GM19463 (cell line): ENCODE data around the gene SULT4A1.

Experiments
- ATAC-seq: cut with Tn5 transposase; IDR thresholded peaks from one replicate; pipeline ENCODE4 v1.9.1; 2021; ENCODE audit warnings: mild to moderate bottlenecking, moderate library complexity; ENCODE audit not compliant: unreplicated experiment

The SULT4A1 gene

GRCh38 chr22:43862882-43863202 is 529 bp upstream of the SULT4A1 start:
- ATAC-seq = no peak

GRCh38 chr22:43861529-43861928 is 784 bp downstream of the SULT4A1 start:
- ATAC-seq = no peak

- no peak for ATAC-seq
Measured at GRCh38 chr22:43860831-43861230, 1.5 kb downstream of the SULT4A1 start.

GRCh38 chr22:43860126-43860525 is 2.2 kb downstream of the SULT4A1 start:
- no peak for ATAC-seq

- no peak for ATAC-seq
Measured at GRCh38 chr22:43859621-43860020, 2.7 kb downstream of the SULT4A1 start.

- ATAC-seq = no peak
Measured at GRCh38 chr22:43859176-43859575, 3.1 kb downstream of the SULT4A1 start.

GRCh38 chr22:43858156-43858895 is 4.0 kb downstream of the SULT4A1 start:
- ATAC-seq = no peak

- no peak for ATAC-seq
Measured at GRCh38 chr22:43857367-43857766, 4.9 kb downstream of the SULT4A1 start.

GRCh38 chr22:43855431-43855830 is 6.9 kb downstream of the SULT4A1 start:
- ATAC-seq = no peak

- no peak for ATAC-seq
Measured at GRCh38 chr22:43854786-43855271, 7.5 kb downstream of the SULT4A1 start.

GRCh38 chr22:43854121-43854785 is 8.1 kb downstream of the SULT4A1 start:
- no peak for ATAC-seq

- ATAC-seq = no peak
Measured at GRCh38 chr22:43853328-43853931, 8.9 kb downstream of the SULT4A1 start.

- ATAC-seq = no peak
Measured at GRCh38 chr22:43852573-43853327, 9.6 kb downstream of the SULT4A1 start.

GRCh38 chr22:43851979-43852307 is 10.4 kb downstream of the SULT4A1 start:
- ATAC-seq = no peak

GRCh38 chr22:43851058-43851978 is 11.0 kb downstream of the SULT4A1 start:
- no peak for ATAC-seq

GRCh38 chr22:43850529-43850928 is 11.8 kb downstream of the SULT4A1 start:
- ATAC-seq = no peak

GRCh38 chr22:43849731-43850130 is 12.6 kb downstream of the SULT4A1 start:
- no peak for ATAC-seq

GRCh38 chr22:43848366-43849171 is 13.7 kb downstream of the SULT4A1 start:
- no peak for ATAC-seq

GRCh38 chr22:43847376-43848289 is 14.7 kb downstream of the SULT4A1 start:
- ATAC-seq = no peak
